Measurements from ENCODE around the gene GPAT2. TPM values are rescaled to one million over a fixed set of nuclear protein-coding genes. Genes with fewer than 3 reads are reported as not detected.
A peak's percentile ranks its signal among the peaks of the same experiment; 100 is the strongest.
"Not testable (repeated sequence)": the region's sequence is repeated elsewhere in the genome, so short reads cannot be mapped to it uniquely, and the experiment has no call there.

The GPAT2 gene
- total RNA-seq, 1 experiment from 2014 or later, result not detected

DNA sequence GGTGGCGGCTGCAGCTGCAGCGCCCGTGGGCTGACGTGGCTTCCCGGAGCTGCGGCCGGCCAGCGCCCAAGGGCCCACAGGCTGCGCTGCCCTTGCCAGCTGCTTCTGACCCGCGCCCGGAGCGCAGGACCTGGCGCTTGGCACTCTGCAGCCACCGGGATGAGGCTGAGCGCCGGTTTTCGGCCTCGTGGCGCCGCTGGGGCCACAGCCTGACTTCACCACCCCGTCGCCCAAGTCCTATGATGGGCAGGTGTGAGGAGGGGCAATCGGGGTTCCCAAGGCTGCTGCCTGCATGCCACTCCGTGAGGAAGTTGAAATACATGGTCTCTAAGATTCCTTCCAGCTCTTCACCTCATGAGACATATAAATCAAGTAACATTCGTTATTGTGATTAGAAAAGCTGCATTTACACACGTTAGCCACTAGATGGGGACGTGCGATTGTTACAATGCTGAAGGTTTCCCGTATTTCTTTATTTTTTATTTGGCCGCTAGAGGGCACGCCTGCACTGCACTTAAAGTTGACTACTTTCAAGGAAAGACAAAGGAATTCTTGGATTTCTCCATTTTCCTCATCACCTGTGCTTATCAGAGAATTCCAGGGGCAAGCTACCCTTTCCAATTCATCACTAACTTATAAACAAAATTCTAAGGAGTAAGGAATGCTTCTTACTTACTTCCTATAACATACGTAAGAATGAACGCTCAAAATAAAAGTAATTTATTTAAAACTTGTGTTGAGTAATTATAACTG, 42.0 kb downstream of the GPAT2 start:
- H3K27ac ChIP-seq (ENCODE audit: low read depth, low read length, poor library complexity, severe bottlenecking), result peak overlapping the region; percentile 80
- intact Hi-C loops (cut with micrococcal nuclease; ENCODE audit: unreplicated experiment), result loop anchor here (2.0 to 5.0 kb wide), 2 partner anchors 182 to 515 kb away; partner anchors contain the start of gene NEURL3
- H3K4me3 ChIP-seq (ENCODE audit: low read depth, low read length, poor library complexity, severe bottlenecking), result peak overlapping the region; percentile 58
- BruUV-seq (replicated peaks); H3K27me3 ChIP-seq (replicated peaks; ENCODE audit: insufficient read depth, low read depth, low read length, poor library complexity); H3K9me3 ChIP-seq (ENCODE audit: low read depth, low read length, poor library complexity, severe bottlenecking); H3K4me1 ChIP-seq (ENCODE audit: insufficient read depth, low read length, poor library complexity, severe bottlenecking); POLR2A ChIA-PET (ENCODE audit: low non-redundant PET); H3K36me3 ChIP-seq (ENCODE audit: insufficient read depth, low read length, poor library complexity, severe bottlenecking): not testable (repeated sequence)
- DNase-seq (ENCODE audit: low spot score), result peak; percentile 71
- TF ChIP-seq, protein P1, sequence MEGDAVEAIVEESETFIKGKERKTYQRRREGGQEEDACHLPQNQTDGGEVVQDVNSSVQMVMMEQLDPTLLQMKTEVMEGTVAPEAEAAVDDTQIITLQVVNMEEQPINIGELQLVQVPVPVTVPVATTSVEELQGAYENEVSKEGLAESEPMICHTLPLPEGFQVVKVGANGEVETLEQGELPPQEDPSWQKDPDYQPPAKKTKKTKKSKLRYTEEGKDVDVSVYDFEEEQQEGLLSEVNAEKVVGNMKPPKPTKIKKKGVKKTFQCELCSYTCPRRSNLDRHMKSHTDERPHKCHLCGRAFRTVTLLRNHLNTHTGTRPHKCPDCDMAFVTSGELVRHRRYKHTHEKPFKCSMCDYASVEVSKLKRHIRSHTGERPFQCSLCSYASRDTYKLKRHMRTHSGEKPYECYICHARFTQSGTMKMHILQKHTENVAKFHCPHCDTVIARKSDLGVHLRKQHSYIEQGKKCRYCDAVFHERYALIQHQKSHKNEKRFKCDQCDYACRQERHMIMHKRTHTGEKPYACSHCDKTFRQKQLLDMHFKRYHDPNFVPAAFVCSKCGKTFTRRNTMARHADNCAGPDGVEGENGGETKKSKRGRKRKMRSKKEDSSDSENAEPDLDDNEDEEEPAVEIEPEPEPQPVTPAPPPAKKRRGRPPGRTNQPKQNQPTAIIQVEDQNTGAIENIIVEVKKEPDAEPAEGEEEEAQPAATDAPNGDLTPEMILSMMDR (conservative IDR thresholded peaks at IDR 0.05; ENCODE audit: low read depth, low read length), result peak; percentile 72
- CTCF ChIA-PET, result interaction anchor here (0.6 to 1.3 kb wide), 5 partner anchors 124 to 531 kb away, joined by 3 to 6 read pairs (median 4); partner anchors contain the start of gene ASTL

- H3K27me3 ChIP-seq (replicated peaks; ENCODE audit: insufficient read depth, low read depth, low read length, poor library complexity); BruUV-seq (replicated peaks); POLR2A ChIA-PET (ENCODE audit: low non-redundant PET); H3K36me3 ChIP-seq (ENCODE audit: insufficient read depth, low read length, poor library complexity, severe bottlenecking); DNase-seq (ENCODE audit: low spot score); H3K9me3 ChIP-seq (ENCODE audit: low read depth, low read length, poor library complexity, severe bottlenecking); H3K4me1 ChIP-seq (ENCODE audit: insufficient read depth, low read length, poor library complexity, severe bottlenecking): not testable (repeated sequence)
- peak overlapping the region; percentile 80 for H3K27ac ChIP-seq (ENCODE audit: low read depth, low read length, poor library complexity, severe bottlenecking)
- peak overlapping the region; percentile 58 for H3K4me3 ChIP-seq (ENCODE audit: low read depth, low read length, poor library complexity, severe bottlenecking)
- CTCF ChIA-PET, result interaction anchor here (0.7 to 1.3 kb wide), 4 partner anchors 125 to 272 kb away, joined by 3 to 6 read pairs (median 4); partner anchors contain the start of gene ASTL
- intact Hi-C loops (cut with micrococcal nuclease; ENCODE audit: unreplicated experiment), result loop anchor here (2.0 to 5.0 kb wide), 2 partner anchors 183 to 515 kb away; partner anchors contain the start of gene NEURL3
Measured at GRCh38 chr2:95992102-95992501, 42.6 kb downstream of the GPAT2 start.

DNA sequence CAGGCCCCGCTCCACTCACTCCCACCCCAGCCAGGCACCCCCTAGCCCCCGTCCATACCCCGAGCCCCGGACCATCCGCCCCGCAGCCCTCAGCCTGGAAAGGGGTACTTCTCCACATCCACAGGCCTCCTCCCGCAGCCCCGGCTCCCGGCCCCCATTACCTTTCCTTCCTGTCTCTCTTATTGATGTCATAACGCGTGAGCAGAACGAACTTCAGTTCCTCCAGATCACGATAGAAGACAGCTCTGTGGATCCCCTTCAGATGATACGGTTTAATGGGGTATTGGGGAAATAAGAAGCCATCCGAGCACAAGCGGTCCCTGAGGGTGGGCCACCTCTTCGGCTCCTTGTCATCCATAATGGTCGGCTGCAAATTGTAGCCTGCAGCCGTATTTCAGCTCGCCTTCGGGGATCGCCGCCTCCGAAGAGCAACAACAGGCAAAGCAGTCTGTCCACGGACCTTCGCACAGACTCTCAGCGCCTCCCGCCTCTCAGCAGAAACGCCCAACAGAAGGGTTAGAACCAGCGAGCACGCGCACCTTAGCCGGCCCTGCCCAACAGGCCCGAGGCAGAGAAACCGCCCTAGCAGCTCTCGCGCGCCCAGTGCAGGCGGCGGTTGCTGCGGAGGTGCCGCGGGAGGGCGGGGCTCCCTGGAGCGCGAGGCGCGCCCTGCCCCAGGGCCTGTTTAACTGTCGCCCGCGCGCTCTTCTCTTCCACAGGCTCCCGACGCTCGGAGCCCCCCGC, 43.2 kb downstream of the GPAT2 start, which contains the start of gene ANKRD36C:
ANKRD36C (minus strand) TSS at position 474 of the 744 bp plus-strand sequence; CDS start at position 358, 116 bp downstream.
- BruUV-seq (replicated peaks); H3K36me3 ChIP-seq (ENCODE audit: insufficient read depth, low read length, poor library complexity, severe bottlenecking); H3K9me3 ChIP-seq (ENCODE audit: low read depth, low read length, poor library complexity, severe bottlenecking); H3K27me3 ChIP-seq (replicated peaks; ENCODE audit: insufficient read depth, low read depth, low read length, poor library complexity); POLR2A ChIA-PET (ENCODE audit: low non-redundant PET); CTCF ChIA-PET; H3K4me1 ChIP-seq (ENCODE audit: insufficient read depth, low read length, poor library complexity, severe bottlenecking): not testable (repeated sequence)
- H3K4me3 ChIP-seq (ENCODE audit: low read depth, low read length, poor library complexity, severe bottlenecking), result peak within 1 kb of the TSS; percentile 58
- H3K27ac ChIP-seq (ENCODE audit: low read depth, low read length, poor library complexity, severe bottlenecking), result peak within 1 kb of the TSS; percentile 80
- DNase-seq (ENCODE audit: low spot score), result peak; percentile 39
- intact Hi-C loops (cut with micrococcal nuclease; ENCODE audit: unreplicated experiment), result loop anchor here (2.0 to 5.0 kb wide), 2 partner anchors 183 to 516 kb away; partner anchors contain the start of gene NEURL3

GRCh38 chr2:95990884-95991283, 43.8 kb downstream of the GPAT2 start:
- H3K9me3 ChIP-seq (ENCODE audit: low read depth, low read length, poor library complexity, severe bottlenecking); DNase-seq (ENCODE audit: low spot score); H3K27me3 ChIP-seq (replicated peaks; ENCODE audit: insufficient read depth, low read depth, low read length, poor library complexity); POLR2A ChIA-PET (ENCODE audit: low non-redundant PET); H3K4me1 ChIP-seq (ENCODE audit: insufficient read depth, low read length, poor library complexity, severe bottlenecking); H3K4me3 ChIP-seq (ENCODE audit: low read depth, low read length, poor library complexity, severe bottlenecking); H3K36me3 ChIP-seq (ENCODE audit: insufficient read depth, low read length, poor library complexity, severe bottlenecking); BruUV-seq (replicated peaks); CTCF ChIA-PET; H3K27ac ChIP-seq (ENCODE audit: low read depth, low read length, poor library complexity, severe bottlenecking): not testable (repeated sequence)
- intact Hi-C loops (cut with micrococcal nuclease; ENCODE audit: unreplicated experiment), result loop anchor here (5.0 kb wide), 1 partner anchor 516 kb away; the partner anchor contains the start of gene NEURL3

Other genes with a start within 250 kb of the GPAT2 start
- 30.1 and 35.7 TPM in 2 replicates for gene ANKRD36C, start 43.1 kb downstream of the GPAT2 start, total RNA-seq (2021)
- 0.11 TPM in 1 of 2 replicates, not detected in the other for gene ADRA2B, start 81.7 kb upstream of the GPAT2 start, total RNA-seq (2021)
- gene ASTL, start 103.6 kb upstream of the GPAT2 start, total RNA-seq (2021), result not detected in 2 replicates
- gene DUSP2, start 110.5 kb upstream of the GPAT2 start, total RNA-seq (2021), result 0.50 and 1.4 TPM in 2 replicates
- 189 and 201 TPM in 2 replicates for gene STARD7, start 173.9 kb upstream of the GPAT2 start, total RNA-seq (2021)
- 23.6 and 25.5 TPM in 2 replicates for gene TMEM127, start 231.1 kb upstream of the GPAT2 start, total RNA-seq (2021)
- 76.8 and 79.7 TPM in 2 replicates for gene CIAO1, start 231.3 kb upstream of the GPAT2 start, total RNA-seq (2021)